T-helper 22 cell (primary cell): Measurements from ENCODE around the gene RASGEF1B.
A peak's percentile ranks its signal among the peaks of the same experiment; 100 is the strongest.

Experiments
- DNase-seq: peaks from one replicate; pipeline ENCODE4 v3.0.0-alpha.2; 2020; ENCODE audit warnings: low read depth

Gene RASGEF1B

GRCh38 chr4:81471588-81472280 is at the start of gene RASGEF1B:
RASGEF1B (minus strand) TSS chr4:81471907; CDS start chr4:81459508, 12,399 bp downstream.
- peak; percentile 87 for DNase-seq

GRCh38 chr4:81519856-81520255 is 48.1 kb upstream of the RASGEF1B start:
- DNase-seq, result no peak

GRCh38 chr4:81519427-81519773 is 47.7 kb upstream of the RASGEF1B start:
- no peak for DNase-seq

DNA sequence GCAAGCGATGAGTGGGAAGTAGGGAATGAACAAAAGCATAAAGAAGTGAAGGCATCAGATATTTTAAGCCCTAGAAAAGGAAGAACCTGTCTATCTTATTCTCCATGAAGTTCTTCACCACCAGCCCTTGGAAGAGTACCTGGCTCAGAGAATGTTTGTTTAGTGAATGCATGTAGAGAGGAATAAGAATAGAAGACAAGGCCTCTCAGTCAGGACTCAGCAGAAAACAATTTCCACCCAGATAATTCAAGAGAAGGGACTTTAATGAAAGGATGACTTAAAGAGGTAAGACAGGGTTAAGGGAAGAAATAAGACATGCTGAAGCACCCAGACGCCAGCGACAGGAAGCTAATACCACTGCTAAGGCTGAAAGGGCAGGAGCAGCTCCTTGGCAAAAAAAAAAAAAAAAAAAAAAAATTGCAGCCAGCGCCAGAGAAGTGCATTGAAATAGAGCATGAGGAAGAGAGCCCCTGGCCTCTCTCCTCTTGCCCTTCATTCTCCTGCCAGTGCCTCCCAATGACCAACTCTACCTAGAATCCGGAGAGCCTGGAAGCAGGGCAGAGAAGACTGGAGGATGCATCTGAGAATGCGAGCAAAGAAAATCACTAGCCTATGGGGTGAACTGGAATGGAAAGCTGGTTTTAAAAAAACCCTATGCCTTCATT is 47.2 kb upstream of the RASGEF1B start:
- DNase-seq, result no peak

DNA sequence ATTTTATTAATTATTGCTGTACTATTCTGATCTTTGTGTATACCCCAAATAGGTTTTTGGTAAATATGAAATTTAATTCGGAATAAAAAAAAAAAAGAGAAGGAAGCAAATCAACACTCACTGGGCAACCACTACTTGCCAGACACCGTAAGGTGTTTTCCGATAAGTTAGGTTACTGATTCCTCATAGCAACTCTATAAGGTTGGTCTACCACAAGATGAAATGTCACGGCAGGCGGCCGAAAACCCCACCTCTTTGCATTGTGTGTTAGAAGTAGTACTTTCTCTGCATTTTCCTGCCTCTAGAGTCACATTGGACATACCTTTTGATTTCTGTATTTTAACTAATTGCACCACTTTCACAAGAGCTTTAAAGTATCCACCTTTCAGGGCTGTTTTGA is 44.5 kb upstream of the RASGEF1B start:
- no peak for DNase-seq

DNA sequence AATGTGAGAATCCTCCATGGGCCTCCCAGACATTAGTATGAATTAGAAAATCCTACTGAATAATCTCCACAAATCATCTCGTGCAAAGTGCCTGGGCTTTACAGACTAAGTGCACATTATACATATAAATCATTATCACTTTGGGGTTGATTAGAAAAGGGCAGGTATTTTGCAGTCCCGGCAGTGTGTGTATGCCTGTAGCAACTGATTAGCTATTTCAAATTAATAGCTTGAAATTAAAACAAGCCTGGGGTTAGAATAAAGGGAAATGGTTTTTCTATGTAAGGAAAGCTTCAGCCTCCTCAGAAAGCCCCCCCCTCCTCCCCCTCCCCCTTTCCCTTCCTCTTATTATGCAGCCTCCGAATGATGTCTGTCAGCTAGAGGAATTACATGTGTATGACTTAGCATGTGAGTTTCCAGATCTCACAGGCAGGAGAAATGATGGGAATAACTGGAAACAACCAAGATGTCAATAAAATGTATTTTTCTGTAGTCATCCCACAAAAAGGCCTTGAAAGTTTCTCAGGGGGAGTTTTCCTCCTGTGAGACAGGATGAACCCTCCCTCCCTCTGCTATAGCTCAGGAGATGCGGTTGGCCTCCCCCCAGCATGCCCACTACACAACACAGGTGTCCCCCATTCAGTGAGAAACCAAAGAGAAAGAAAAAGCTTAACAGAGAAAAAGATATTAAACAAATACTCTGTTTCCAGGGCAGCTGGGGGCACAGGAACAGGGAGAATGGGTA is 41.2 kb upstream of the RASGEF1B start:
- no peak for DNase-seq

GRCh38 chr4:81512001-81512756 is 40.5 kb upstream of the RASGEF1B start:
- no peak for DNase-seq

- DNase-seq, result no peak
Observed at GRCh38 chr4:81510643-81511178, 39.0 kb upstream of the RASGEF1B start.

- no peak for DNase-seq
Observed at GRCh38 chr4:81509822-81510221, 38.1 kb upstream of the RASGEF1B start.

DNA sequence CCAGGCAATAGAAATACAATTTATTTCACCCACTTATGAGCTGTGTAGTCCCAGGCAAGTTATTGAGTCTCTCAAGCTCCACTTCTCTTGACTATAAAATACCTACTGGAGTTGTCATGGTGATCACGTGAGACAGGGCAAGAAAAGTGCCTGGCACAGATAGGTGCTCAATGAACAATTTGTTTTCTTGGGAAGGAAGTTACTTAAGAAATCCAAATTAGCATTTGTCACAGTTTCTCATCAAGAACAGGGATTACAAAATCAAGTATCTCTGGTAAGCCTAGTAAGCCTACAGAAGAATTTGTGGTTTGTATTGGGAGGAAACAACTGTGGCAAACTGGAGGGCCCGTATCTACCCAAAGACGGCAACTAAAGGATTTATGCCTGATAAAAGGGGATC is 37.5 kb upstream of the RASGEF1B start:
- no peak for DNase-seq

DNA sequence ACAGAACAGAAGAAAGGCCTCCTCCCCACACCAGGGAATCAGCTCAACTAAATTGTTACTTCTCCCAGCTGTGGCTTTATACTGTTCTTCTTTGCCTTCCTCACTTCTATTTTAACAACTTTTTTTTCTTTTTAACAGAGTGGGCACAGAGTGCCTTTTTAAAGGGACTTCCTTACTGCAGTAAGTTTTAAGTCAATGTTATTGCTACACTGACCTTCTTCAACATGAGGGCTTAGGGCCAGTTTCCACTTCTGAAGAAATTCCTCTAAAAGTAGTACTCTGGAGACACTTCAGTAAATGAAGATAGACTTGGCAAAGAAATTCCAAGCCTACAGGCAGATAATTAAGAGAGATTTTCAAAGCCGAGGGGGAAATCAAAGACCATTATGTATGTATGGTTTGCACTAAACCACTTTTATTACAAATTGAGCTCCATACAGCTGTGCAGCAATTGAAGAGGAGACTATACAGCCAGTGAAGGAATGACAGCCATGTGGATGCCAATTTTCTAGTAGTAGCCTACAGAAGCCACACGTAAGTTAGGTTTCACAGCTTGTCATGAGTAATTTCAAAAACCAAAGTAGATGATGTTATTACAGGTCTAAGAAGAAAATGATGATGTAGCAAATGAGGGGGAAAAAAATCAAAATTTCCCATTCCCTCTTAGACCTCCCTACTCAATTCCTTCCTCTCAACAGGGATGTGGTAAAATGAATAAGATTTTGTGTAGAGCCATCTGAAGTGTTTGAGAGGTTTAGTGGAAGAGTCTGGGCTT is 36.9 kb upstream of the RASGEF1B start:
- DNase-seq, result no peak

- no peak for DNase-seq
Observed at GRCh38 chr4:81507530-81507929, 35.8 kb upstream of the RASGEF1B start.

DNA sequence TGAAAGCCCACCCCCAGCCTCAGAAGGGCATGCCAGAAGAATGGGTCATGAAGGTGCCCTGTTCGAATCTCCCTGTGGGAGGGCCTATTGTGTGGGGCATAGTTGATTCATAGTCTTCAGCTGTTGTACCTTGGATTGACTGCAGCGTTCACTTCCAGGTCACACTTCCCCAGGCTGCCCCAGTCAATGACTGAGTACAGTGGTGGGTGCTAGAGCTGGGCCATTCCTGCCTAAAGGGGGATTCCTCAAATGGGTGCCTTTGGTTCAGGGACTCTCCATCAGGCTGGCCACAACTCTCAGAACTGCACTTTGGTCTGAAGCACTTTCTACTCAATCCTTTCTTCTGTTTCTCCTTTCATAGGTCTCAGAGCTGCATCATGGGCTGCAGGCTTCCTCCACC is 35.0 kb upstream of the RASGEF1B start:
- DNase-seq, result no peak

DNA sequence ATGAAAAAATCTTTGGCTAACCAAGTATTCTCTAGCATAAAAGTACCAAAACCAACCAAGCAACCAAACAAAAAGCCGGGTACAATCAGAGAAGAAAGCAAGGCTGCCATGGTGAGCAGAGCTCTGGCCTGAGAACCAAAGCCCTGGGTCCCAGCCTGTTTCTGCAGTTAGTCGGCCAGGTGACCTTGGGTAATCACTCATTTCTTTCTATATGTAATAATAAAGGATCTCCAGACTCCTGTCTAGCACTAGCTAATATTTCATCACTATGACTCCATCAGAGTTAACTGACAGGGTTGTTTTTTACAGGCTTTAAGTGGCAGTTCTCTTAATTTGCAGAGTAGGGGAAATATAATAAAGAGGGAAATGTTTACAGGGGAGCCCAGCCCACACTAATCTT is 34.0 kb upstream of the RASGEF1B start:
- DNase-seq, result no peak

DNA sequence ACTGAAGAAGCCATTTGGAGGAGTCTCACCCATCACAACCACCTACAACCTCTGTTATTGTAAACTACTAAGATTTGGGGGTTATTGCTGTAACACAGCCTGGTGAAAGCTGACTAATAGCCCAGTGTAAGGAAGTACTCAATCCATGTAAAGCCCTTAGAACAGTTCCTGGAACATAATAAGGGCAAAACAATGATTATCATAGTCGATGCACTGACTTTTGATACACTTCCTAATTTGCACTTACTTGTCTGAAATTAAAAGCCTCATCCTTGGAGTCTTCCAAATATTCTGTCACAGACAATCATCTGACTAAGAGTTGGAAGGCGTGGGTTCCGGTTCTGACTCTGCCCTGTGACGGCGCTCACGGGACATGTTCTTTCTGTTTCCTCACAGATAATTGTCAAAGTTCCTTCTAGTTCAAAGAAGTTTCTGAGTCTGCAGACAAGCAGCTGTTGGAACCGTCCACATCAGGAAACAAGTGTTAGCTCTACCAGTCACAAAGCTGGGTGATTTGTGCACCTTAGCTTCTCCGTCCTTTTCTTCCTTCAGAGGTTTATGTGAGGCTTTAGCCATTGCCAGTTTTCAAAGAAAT is 33.4 kb upstream of the RASGEF1B start:
- DNase-seq, result peak; percentile 48

DNA sequence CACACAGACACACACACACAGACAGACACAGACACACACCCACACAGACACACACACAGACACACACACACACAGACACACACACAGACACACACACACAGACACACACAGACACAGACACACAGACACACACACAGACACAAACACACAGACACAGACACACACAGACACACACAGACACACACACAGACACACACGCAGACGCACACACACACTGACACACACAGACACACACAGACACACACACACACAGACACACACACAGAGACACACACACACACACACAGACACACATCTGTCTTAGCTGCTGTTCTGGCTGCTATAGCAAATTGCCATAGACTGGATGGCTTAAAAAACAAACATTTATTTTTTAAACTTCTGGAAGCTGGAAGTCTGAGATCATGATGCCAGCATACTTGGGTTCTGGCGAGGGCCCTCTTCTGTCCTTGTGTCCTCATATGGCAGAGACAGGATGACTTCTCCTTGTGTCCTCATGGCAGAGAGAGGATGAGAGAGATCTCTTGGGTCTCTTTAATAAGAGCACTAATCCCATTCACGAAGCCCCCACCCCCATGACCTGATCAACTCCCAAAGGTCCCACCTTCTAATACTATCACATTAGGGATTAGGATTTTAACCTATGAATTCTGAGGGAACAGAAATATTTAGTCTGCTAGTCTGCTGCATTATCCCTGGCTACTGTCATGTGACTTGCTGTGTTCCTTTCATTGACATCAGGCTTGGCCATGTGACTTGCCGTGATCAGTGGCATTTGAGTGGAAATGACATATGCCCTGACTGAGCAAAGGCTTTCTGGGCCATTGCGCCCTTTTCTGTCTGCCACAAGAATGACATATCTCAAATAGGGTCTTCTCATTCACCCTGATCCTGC is 32.7 kb upstream of the RASGEF1B start:
- DNase-seq, result no peak

- DNase-seq, result no peak
Observed at GRCh38 chr4:81503586-81503985, 31.9 kb upstream of the RASGEF1B start.

- no peak for DNase-seq
Observed at GRCh38 chr4:81502564-81502963, 30.9 kb upstream of the RASGEF1B start.

DNA sequence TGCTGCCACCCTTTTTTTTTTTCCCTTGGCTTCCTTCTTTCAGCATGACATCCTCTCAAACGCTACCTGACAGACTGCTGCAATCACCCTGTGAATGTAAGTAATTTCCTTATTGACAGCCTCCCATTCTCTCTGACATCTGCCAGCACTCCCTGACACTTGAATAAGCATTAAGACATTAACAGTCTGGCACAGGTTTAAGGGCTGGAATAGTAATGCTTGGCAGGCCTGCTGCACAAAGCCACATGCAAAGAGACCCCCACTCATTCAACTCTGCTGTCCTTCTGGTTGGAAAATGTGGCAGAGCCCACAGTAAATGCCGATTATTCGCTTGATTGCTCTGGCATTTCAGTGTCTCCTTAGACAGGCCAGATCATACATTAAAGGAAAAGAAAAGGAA is 28.1 kb upstream of the RASGEF1B start:
- no peak for DNase-seq

GRCh38 chr4:81498551-81499099 is 26.9 kb upstream of the RASGEF1B start:
- DNase-seq, result no peak
